Upper lobe of left lung (tissue), 4 donors: ENCODE data around the gene PACS2.

Experiments used
- EP300 ChIP-seq, 4 donors: sonication (generic); formaldehyde crosslinking; IDR thresholded peaks; one replicate each; pipeline ENCODE4 v1.5.1; 2017; ENCODE audit warnings: antibody characterized with exemption in 4 of 4, control low read depth in 2 of 4
- TF ChIP-seq, protein P1 (sequence below), 6 experiments: fragments of 450-650 bp in 4 of 6; fragments of 200-600 bp in 2 of 6; sonication (generic) in 2 of 6; IDR thresholded peaks; one replicate each; pipeline ENCODE4 v1.5.1; 2016 to 2019; ENCODE audit warnings: antibody characterized with exemption in 6 of 6

DNA sequence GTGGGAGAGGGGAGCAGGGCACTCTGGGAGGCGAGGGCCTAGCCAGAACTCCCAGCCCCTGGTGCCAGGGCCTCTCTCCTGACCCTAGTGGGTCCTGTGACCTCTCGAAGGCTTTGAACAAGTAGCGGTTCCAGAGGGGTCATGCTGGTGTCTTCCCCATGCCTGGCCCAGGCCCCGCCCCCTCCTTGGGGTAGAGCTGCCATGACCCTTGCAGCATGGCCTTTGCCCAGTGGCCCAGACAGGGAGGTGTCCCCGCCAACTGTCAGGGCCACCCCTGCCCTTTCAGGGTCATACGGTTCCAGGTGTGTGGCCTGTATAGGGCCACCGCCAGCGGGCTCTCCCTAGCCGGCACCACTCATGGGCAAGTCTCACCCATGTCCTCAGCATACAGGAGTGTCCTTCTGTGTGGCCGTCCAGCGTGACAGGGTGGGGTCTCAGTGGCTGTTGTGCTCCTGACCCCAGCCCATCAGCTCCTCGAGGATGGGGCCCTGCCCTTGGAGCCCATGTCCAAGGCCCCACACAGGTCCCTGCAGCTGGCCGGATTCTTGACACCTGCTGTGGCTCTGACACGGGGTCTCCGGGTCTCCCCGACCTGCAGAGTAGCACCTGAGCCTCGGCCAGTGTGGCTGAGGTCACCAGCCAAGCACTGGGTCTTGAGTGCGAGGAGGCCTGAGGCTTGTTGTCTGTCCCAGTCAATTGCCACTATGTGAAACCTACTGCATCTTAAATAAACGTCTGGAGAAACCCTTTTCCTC lies 34.6 kb downstream of the PACS2 start:
- TF ChIP-seq, protein P1, sequence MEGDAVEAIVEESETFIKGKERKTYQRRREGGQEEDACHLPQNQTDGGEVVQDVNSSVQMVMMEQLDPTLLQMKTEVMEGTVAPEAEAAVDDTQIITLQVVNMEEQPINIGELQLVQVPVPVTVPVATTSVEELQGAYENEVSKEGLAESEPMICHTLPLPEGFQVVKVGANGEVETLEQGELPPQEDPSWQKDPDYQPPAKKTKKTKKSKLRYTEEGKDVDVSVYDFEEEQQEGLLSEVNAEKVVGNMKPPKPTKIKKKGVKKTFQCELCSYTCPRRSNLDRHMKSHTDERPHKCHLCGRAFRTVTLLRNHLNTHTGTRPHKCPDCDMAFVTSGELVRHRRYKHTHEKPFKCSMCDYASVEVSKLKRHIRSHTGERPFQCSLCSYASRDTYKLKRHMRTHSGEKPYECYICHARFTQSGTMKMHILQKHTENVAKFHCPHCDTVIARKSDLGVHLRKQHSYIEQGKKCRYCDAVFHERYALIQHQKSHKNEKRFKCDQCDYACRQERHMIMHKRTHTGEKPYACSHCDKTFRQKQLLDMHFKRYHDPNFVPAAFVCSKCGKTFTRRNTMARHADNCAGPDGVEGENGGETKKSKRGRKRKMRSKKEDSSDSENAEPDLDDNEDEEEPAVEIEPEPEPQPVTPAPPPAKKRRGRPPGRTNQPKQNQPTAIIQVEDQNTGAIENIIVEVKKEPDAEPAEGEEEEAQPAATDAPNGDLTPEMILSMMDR (IDR thresholded peaks at IDR 0.05) = no peak
- no peak for TF ChIP-seq EP300 (IDR thresholded peaks at IDR 0.05)
